LNCaP clone FGC (cell line): Measurements from ENCODE around the gene ICAM1.
A peak's percentile ranks its signal among the peaks of the same experiment; 100 is the strongest.

ENCODE experiments used
- DNase-seq: peaks from one replicate; pipeline ENCODE4 v3.0.0-alpha.2; 2011; ENCODE audit warnings: low read depth
- H3K4me3 ChIP-seq: 2 replicates; pipeline ENCODE4 v1.5.1; 2011; ENCODE audit warnings: mild to moderate bottlenecking, low read depth, low read length, control low read depth
- CTCF ChIP-seq: IDR thresholded peaks from 2 replicates; pipeline ENCODE4 v1.5.1; 2012; ENCODE audit warnings: mild to moderate bottlenecking; ENCODE audit not compliant: control insufficient read depth, insufficient read depth; ENCODE audit errors: extremely low read depth

ICAM1 gene

GRCh38 chr19:10286803-10287737 lies 16.1 kb downstream of the ICAM1 start, which contains the start of gene ICAM4:
Gene ICAM4, plus strand, starts transcription at chr19:10286955. Its CDS starts 58 bp downstream, at chr19:10287013.
- DNase-seq: no peak
- no peak within 1 kb of the TSS for H3K4me3 ChIP-seq

GRCh38 chr19:10288662-10289166 lies 17.8 kb downstream of the ICAM1 start:
- H3K4me3 ChIP-seq: peak overlapping the region; percentile 37; the same call in 1 of the 2 replicates
- TF ChIP-seq CTCF: no peak
- no peak for DNase-seq

More at GRCh38 chr19:10286803-10287737, 16.1 kb downstream of the ICAM1 start, which contains the start of gene ICAM4:
- TF ChIP-seq CTCF: no peak

- no peak for DNase-seq
- H3K4me3 ChIP-seq: peak overlapping the region; percentile 37
- TF ChIP-seq CTCF: no peak
These were observed 18.4 kb downstream of the ICAM1 start for GRCh38 chr19:10289167-10289835.

- TF ChIP-seq CTCF: no peak
- no peak for DNase-seq
- peak within 1 kb of the TSS; percentile 46 for H3K4me3 ChIP-seq
These were observed 19.0 kb downstream of the ICAM1 start, which contains the start of gene ICAM5 for GRCh38 chr19:10289836-10290356. Gene ICAM5, plus strand, starts transcription at chr19:10289952. Its CDS starts 92 bp downstream, at chr19:10290044.

- no peak for DNase-seq
- TF ChIP-seq CTCF: no peak
- peak overlapping the region; percentile 46; the same call in 1 of the 2 replicates for H3K4me3 ChIP-seq
These were observed 19.5 kb downstream of the ICAM1 start for GRCh38 chr19:10290357-10290875.

- H3K4me3 ChIP-seq: peak overlapping the region; percentile 46
- TF ChIP-seq CTCF: no peak
- no peak for DNase-seq
These were observed 20.1 kb downstream of the ICAM1 start for GRCh38 chr19:10290876-10291553.
